Effector CD4-positive, alpha-beta T cell (primary cell): ENCODE measurements around the gene CABP1. TPM values are rescaled to one million over a fixed set of nuclear protein-coding genes. Genes with fewer than 3 reads are reported as not detected.
"Not testable (repeated sequence)": the region's sequence is repeated elsewhere in the genome, so short reads cannot be mapped to it uniquely, and the experiment has no call there.

ENCODE experiments used
- DNase-seq: peaks from one replicate; pipeline ENCODE4 v3.0.0-alpha.2; 2020
- total RNA-seq: gene quantifications from one replicate; lab custom pipeline; 2026; lab: John Stamatoyannopoulos, UW

The CABP1 gene
- total RNA-seq = not detected

- peak; percentile 58 for DNase-seq
Measured at GRCh38 chr12:120639771-120640721, at the start of gene CABP1. TSS of gene CABP1 (plus strand) at chr12:120640626. CDS start at chr12:120640686, 60 bp downstream.

GRCh38 chr12:120590741-120591407 lies 49.6 kb upstream of the CABP1 start:
- DNase-seq = no peak

- DNase-seq = no peak
Measured at GRCh38 chr12:120592121-120593049, 48.0 kb upstream of the CABP1 start.

- DNase-seq = no peak
Measured at GRCh38 chr12:120596901-120597300, 43.5 kb upstream of the CABP1 start.

GRCh38 chr12:120597861-120598260 lies 42.6 kb upstream of the CABP1 start:
- no peak for DNase-seq

GRCh38 chr12:120598674-120599463 lies 41.6 kb upstream of the CABP1 start:
- no peak for DNase-seq

GRCh38 chr12:120599672-120600552 lies 40.5 kb upstream of the CABP1 start:
- no peak for DNase-seq

GRCh38 chr12:120602416-120602815 lies 38.0 kb upstream of the CABP1 start:
- not testable (repeated sequence) for DNase-seq

- no peak for DNase-seq
Measured at GRCh38 chr12:120610560-120610959, 29.9 kb upstream of the CABP1 start.

- not testable (repeated sequence) for DNase-seq
Measured at GRCh38 chr12:120611534-120611933, 28.9 kb upstream of the CABP1 start.

GRCh38 chr12:120614848-120615247 lies 25.6 kb upstream of the CABP1 start:
- DNase-seq = no peak

GRCh38 chr12:120617193-120617592 lies 23.2 kb upstream of the CABP1 start:
- DNase-seq = not testable (repeated sequence)

GRCh38 chr12:120617767-120618166 lies 22.7 kb upstream of the CABP1 start:
- not testable (repeated sequence) for DNase-seq

GRCh38 chr12:120618954-120619615 lies 21.3 kb upstream of the CABP1 start:
- no peak for DNase-seq

GRCh38 chr12:120620624-120621023 lies 19.8 kb upstream of the CABP1 start:
- no peak for DNase-seq

- DNase-seq = no peak
Measured at GRCh38 chr12:120625557-120626419, 14.6 kb upstream of the CABP1 start.

- no peak for DNase-seq
Measured at GRCh38 chr12:120628919-120629318, 11.5 kb upstream of the CABP1 start.

- no peak for DNase-seq
Measured at GRCh38 chr12:120630104-120630892, 10.1 kb upstream of the CABP1 start.
